H9 (cell line): ENCODE data around the gene INTS4. TPM values are rescaled to one million over a fixed set of nuclear protein-coding genes. Genes with fewer than 3 reads are reported as not detected.
"Not testable (repeated sequence)": the region's sequence is repeated elsewhere in the genome, so short reads cannot be mapped to it uniquely, and the experiment has no call there.

Experiments
- DNase-seq: peaks from one replicate; pipeline ENCODE4 v3.0.0-alpha.2; 2017
- H2AFZ ChIP-seq: one replicate; pipeline ENCODE4 v1.6.1; 2013; ENCODE audit warnings: mild to moderate bottlenecking, low read length, control low read depth, moderate library complexity
- H2AK5ac ChIP-seq: 2 replicates; pipeline ENCODE4 v1.6.1; 2013; ENCODE audit warnings: low read length, control low read depth, mixed read lengths; ENCODE audit not compliant: insufficient read length
- H2BK120ac ChIP-seq: one replicate; pipeline ENCODE4 v1.6.1; 2013; ENCODE audit warnings: low read depth, mild to moderate bottlenecking, low read length, control low read depth, inconsistent platforms; ENCODE audit not compliant: poor library complexity, severe bottlenecking
- H2BK12ac ChIP-seq: 2 replicates; pipeline ENCODE4 v1.6.1; 2013; ENCODE audit warnings: low read length, control low read depth, mixed read lengths, low read depth; ENCODE audit not compliant: insufficient read length
- H2BK15ac ChIP-seq: 2 replicates; pipeline ENCODE4 v1.6.1; 2013; ENCODE audit warnings: low read depth, low read length, control low read depth
- H2BK20ac ChIP-seq: one replicate; pipeline ENCODE4 v1.6.1; 2013; ENCODE audit warnings: low read depth, mild to moderate bottlenecking, low read length, control low read depth, inconsistent platforms; ENCODE audit not compliant: poor library complexity, severe bottlenecking
- H2BK5ac ChIP-seq: 2 replicates; pipeline ENCODE4 v1.6.1; 2013; ENCODE audit warnings: low read length, control low read depth, mixed read lengths; ENCODE audit not compliant: insufficient read length
- H3K14ac ChIP-seq: 2 replicates; pipeline ENCODE4 v1.6.1; 2013; ENCODE audit warnings: low read length, control low read depth; ENCODE audit not compliant: insufficient read depth
- H3K18ac ChIP-seq: 2 replicates; pipeline ENCODE4 v1.6.1; 2013; ENCODE audit warnings: low read depth, mild to moderate bottlenecking, mixed read lengths, low read length, control low read depth; ENCODE audit not compliant: insufficient read length
- H3K23ac ChIP-seq: 2 replicates; pipeline ENCODE4 v1.6.1; 2013; ENCODE audit warnings: low read length, control low read depth, mixed read lengths, low read depth; ENCODE audit not compliant: insufficient read length
- H3K23me2 ChIP-seq: 2 replicates; pipeline ENCODE4 v1.6.1; 2013; ENCODE audit warnings: low read depth, mild to moderate bottlenecking, mixed read lengths, low read length, control low read depth; ENCODE audit not compliant: insufficient read length, poor library complexity, severe bottlenecking
- H3K27ac ChIP-seq: 2 replicates; pipeline ENCODE4 v1.5.1; 2013; ENCODE audit warnings: low read length, control low read depth, mixed read lengths, low read depth; ENCODE audit not compliant: insufficient read length
- H3K27me3 ChIP-seq: 2 replicates; pipeline ENCODE4 v1.6.1; 2013; ENCODE audit warnings: low read length, control low read depth, inconsistent platforms; ENCODE audit not compliant: insufficient read depth
- H3K4ac ChIP-seq: 2 replicates; pipeline ENCODE4 v1.6.1; 2013; ENCODE audit warnings: low read depth, mild to moderate bottlenecking, control low read depth, inconsistent platforms, low read length, moderate library complexity
- H3K4me1 ChIP-seq: 2 replicates; pipeline ENCODE4 v1.6.1; 2013; ENCODE audit warnings: low read length, control low read depth, inconsistent platforms; ENCODE audit not compliant: insufficient read depth
- H3K4me2 ChIP-seq: 2 replicates; pipeline ENCODE4 v1.6.1; 2013; ENCODE audit warnings: low read length, control low read depth, mixed read lengths; ENCODE audit not compliant: insufficient read length, insufficient read depth
- H3K56ac ChIP-seq: 2 replicates; pipeline ENCODE4 v1.6.1; 2013; ENCODE audit warnings: low read depth, mild to moderate bottlenecking, mixed read lengths, low read length, control low read depth; ENCODE audit not compliant: insufficient read length
- H3K79me1 ChIP-seq: 2 replicates; pipeline ENCODE4 v1.6.1; 2013; ENCODE audit warnings: low read depth, mild to moderate bottlenecking, moderate library complexity, low read length, control low read depth, inconsistent platforms; ENCODE audit not compliant: insufficient read depth, poor library complexity, severe bottlenecking
- H3K79me2 ChIP-seq: 2 replicates; pipeline ENCODE4 v1.6.1; 2013; ENCODE audit warnings: low read length, control low read depth, inconsistent platforms; ENCODE audit not compliant: insufficient read depth
- H3K9ac ChIP-seq: 2 replicates; pipeline ENCODE4 v1.6.1; 2013; ENCODE audit warnings: low read length, control low read depth, mixed read lengths; ENCODE audit not compliant: insufficient read length; ENCODE audit errors: extremely low read depth
- H3K9me3 ChIP-seq: one replicate; pipeline ENCODE4 v1.6.1; 2013; ENCODE audit warnings: low read depth, low read length, inconsistent platforms; ENCODE audit not compliant: control insufficient read depth
- H3T11ph ChIP-seq: one replicate; pipeline ENCODE4 v1.6.1; 2013; ENCODE audit warnings: mild to moderate bottlenecking, low read length, control low read depth, inconsistent platforms
- H4K20me1 ChIP-seq: one replicate; pipeline ENCODE4 v1.6.1; 2013; ENCODE audit not compliant: control insufficient read depth, insufficient read length, insufficient read depth
- H4K5ac ChIP-seq: 2 replicates; pipeline ENCODE4 v1.6.1; 2013; ENCODE audit warnings: low read depth, mild to moderate bottlenecking, mixed read lengths, low read length, control low read depth; ENCODE audit not compliant: insufficient read length
- H4K8ac ChIP-seq: replicated peaks from 2 replicates; pipeline ENCODE4 v1.6.1; 2013; ENCODE audit warnings: low read length, control low read depth, mixed read lengths, low read depth; ENCODE audit not compliant: insufficient read length
- H4K91ac ChIP-seq: 2 replicates; pipeline ENCODE4 v1.6.1; 2013; ENCODE audit warnings: low read depth, mild to moderate bottlenecking, moderate library complexity, mixed read lengths, low read length, control low read depth; ENCODE audit not compliant: insufficient read length
- H3K27ac Mint-ChIP-seq, 3 experiments: 2 replicates in 2 of 3; 3 replicates in 1 of 3; pipeline ENCODE4 v1.8.0; 2020 to 2021; ENCODE audit warnings: mixed read lengths in 3 of 3, mild to moderate bottlenecking in 1 of 3, moderate library complexity in 1 of 3
- H3K27me3 Mint-ChIP-seq: 2 replicates; pipeline ENCODE4 v1.8.0; 2021; ENCODE audit warnings: low read depth, mild to moderate bottlenecking, moderate library complexity, mixed read lengths
- H3K36me3 Mint-ChIP-seq, 3 experiments: 2 replicates in 2 of 3; 3 replicates in 1 of 3; pipeline ENCODE4 v1.8.0; 2020 to 2021; ENCODE audit warnings: low read depth in 3 of 3, mixed read lengths in 3 of 3; ENCODE audit not compliant: insufficient read depth in 1 of 3
- H3K4me1 Mint-ChIP-seq, 2 experiments: 2 replicates each; pipeline ENCODE4 v1.8.0; 2020; ENCODE audit warnings: mixed read lengths in 2 of 2
- H3K4me3 Mint-ChIP-seq, 2 experiments: 2 replicates in 1 of 2; 3 replicates in 1 of 2; pipeline ENCODE4 v1.8.0; 2020 to 2021; ENCODE audit warnings: mild to moderate bottlenecking in 2 of 2, mixed read lengths in 2 of 2, moderate library complexity in 1 of 2
- H3K9me3 Mint-ChIP-seq, 2 experiments: 2 replicates in 1 of 2; 3 replicates in 1 of 2; pipeline ENCODE4 v1.8.0; 2020; ENCODE audit warnings: mild to moderate bottlenecking in 2 of 2, mixed read lengths in 2 of 2, moderate library complexity in 1 of 2
- CTCF ChIP-seq: fragments of 200-600 bp; sonication (generic); conservative IDR thresholded peaks from 3 replicates; pipeline ENCODE4 v1.8.0; 2021; ENCODE audit warnings: antibody characterized with exemption, mild to moderate bottlenecking
- WGBS: extraction: QIAGEN DNeasy Blood & Tissue Kit; methylation state at CpG from one replicate; pipeline ENCODE4 v1.1.7; 2013; ENCODE audit warnings: missing lambda C conversion rate, low lambda C conversion rate, mixed read lengths; ENCODE audit not compliant: insufficient read length; ENCODE audit errors: extremely low coverage; 5-methylcytosine and 5-hydroxymethylcytosine counted together
- total RNA-seq: library from RNA; stranded (reverse); gene quantifications from 2 replicates; pipeline ENCODE4 v1.2.1, GENCODE V29; 2021

Gene INTS4
- total RNA-seq, 1 experiment from 2014 or later = 38.6 TPM

DNA sequence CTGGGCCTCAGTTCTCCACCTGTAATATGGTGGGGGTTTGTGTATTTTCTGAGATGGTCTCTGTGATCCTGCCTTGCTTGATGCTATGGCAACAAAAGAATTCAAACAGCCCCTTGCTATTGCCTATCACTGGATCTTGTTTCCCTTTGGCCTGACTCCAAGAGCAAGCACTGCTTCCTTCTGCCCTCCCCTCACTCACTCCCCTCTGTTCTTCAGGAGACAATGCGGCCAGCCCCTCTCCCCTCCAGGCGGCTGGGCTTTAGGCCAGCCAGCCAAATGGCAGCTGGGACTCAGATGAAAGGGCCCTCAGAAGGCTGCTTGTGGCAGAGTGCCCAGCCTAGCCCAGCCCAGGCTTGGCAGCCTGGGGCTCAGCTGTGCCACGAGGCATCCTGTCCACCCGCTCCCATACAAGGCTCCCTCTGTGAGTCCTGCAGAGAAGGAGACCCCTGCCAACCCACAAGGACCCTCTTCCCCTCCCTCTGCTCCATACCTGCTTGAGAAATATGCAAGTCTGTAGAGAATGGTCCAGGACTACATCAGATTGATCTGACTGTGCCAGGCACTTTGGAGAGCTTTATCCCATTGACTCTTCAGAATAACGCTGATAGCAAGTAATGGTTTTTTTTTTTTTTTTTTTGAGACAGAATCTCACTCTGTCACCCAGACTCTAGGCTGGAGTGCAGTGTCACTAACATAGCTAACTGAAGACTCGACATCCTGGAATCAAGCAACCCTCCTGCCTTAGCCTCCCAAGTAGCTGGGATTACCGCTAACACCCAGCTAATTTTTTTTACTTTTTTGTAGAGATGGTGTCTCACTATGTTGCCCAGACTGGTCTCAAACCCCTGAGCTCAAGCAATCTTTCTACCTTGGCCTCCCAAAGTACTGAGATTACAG is 36.2 kb upstream of the INTS4 start:
- Histone ChIP-seq H3K56ac (no peak overlapping the region), H3K79me1 (no peaks in the 10 kb centered on the region), H3K14ac (no peak overlapping the region), H4K20me1 (no peaks in the 10 kb centered on the region), H3K27me3 (no peaks in the 10 kb centered on the region), H4K91ac (no peak overlapping the region), H3K4me1 (no peaks in the 10 kb centered on the region), H3K23me2 (no peaks in the 10 kb centered on the region), H3K9ac (no peak overlapping the region), H2BK20ac (no peak overlapping the region), H2BK5ac (no peak overlapping the region), H2BK12ac (no peak overlapping the region), H3K4ac (no peak overlapping the region), H2BK15ac (no peak overlapping the region), H3K79me2 (no peaks in the 10 kb centered on the region), H2AFZ (no peak overlapping the region), H3K27ac (no peak overlapping the region), H3K4me2 (no peak overlapping the region), H2BK120ac (no peak overlapping the region), H3T11ph (no peak overlapping the region), H4K8ac (no peak overlapping the region), H4K5ac (no peak overlapping the region), H3K9me3 (no peaks in the 10 kb centered on the region), H2AK5ac (no peak overlapping the region), H3K18ac (no peak overlapping the region), H3K23ac (no peak overlapping the region)
- no peak overlapping the region for H3K4me3 Mint-ChIP-seq
- no peak for TF ChIP-seq CTCF
- no peaks in the 10 kb centered on the region for H3K27me3 Mint-ChIP-seq
- peak overlapping the region in 2 of 3 experiments; percentile 60 to 87; a peak in 2 of 7 replicates for H3K27ac Mint-ChIP-seq
- H3K9me3 Mint-ChIP-seq = peaks cover 0 to 5% of the 10 kb centered on the region in 2 experiments; a peak in 2 of 5 replicates
- no CpG with 5 or more reads among the region's 7 CpGs for WGBS
- H3K36me3 Mint-ChIP-seq = no peaks in the 10 kb centered on the region
- DNase-seq = no peak
- H3K4me1 Mint-ChIP-seq = peaks cover 6 to 17% of the 10 kb centered on the region in 2 experiments

DNA sequence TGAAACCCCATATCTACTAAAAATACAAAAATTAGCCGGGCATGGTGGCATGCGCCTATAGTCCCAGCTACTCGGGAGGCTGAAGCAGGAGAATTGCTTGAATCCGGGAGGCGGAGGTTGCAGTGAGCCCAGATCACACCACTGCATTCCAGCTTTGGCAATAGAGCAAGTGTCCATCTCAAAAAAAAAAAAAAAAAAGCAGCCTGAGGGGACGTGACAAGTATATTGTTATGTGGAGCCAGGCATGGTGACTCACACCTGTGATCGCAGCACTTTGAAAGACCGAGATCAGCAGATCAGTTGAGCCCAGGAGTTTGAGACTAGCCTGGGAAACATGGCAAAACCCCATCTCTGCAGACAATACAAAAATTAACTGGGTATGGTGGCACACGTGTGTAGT is 34.0 kb upstream of the INTS4 start:
- not testable (repeated sequence) for H2BK20ac ChIP-seq, H3K4me2 ChIP-seq, H3K9me3 Mint-ChIP-seq, H4K91ac ChIP-seq, H3K9ac ChIP-seq, H2BK12ac ChIP-seq, H3K79me2 ChIP-seq, H4K20me1 ChIP-seq, H3K36me3 Mint-ChIP-seq, H3K4ac ChIP-seq, H2AK5ac ChIP-seq, H3K4me1 ChIP-seq, H3K56ac ChIP-seq, H2BK5ac ChIP-seq, H3K79me1 ChIP-seq, H4K8ac ChIP-seq, H3K9me3 ChIP-seq, H3K27me3 Mint-ChIP-seq, H4K5ac ChIP-seq, H3K14ac ChIP-seq, H2BK15ac ChIP-seq, H2AFZ ChIP-seq, H2BK120ac ChIP-seq, H3T11ph ChIP-seq, H3K27ac ChIP-seq, H3K23ac ChIP-seq, H3K27me3 ChIP-seq, H3K4me3 Mint-ChIP-seq, DNase-seq, H3K23me2 ChIP-seq, H3K18ac ChIP-seq
- WGBS = no CpG with 5 or more reads among the region's 9 CpGs
- H3K27ac Mint-ChIP-seq = peak overlapping the region in 1 of 3 experiments; percentile 73; a peak in 1 of 7 replicates
- H3K4me1 Mint-ChIP-seq = peaks cover 6 to 10% of the 10 kb centered on the region in 2 experiments
